ENCODE results near the gene KAZALD1.
A peak's percentile ranks its signal among the peaks of the same experiment; 100 is the strongest.

KAZALD1 gene

GRCh38 chr10:101094121-101094879, 32.5 kb downstream of the KAZALD1 start:
- no peak for DNase-seq (ENCODE audit: low read depth, low spot score)

GRCh38 chr10:101095004-101095403, 33.2 kb downstream of the KAZALD1 start:
- no peak for DNase-seq (ENCODE audit: low read depth, low spot score)

DNA sequence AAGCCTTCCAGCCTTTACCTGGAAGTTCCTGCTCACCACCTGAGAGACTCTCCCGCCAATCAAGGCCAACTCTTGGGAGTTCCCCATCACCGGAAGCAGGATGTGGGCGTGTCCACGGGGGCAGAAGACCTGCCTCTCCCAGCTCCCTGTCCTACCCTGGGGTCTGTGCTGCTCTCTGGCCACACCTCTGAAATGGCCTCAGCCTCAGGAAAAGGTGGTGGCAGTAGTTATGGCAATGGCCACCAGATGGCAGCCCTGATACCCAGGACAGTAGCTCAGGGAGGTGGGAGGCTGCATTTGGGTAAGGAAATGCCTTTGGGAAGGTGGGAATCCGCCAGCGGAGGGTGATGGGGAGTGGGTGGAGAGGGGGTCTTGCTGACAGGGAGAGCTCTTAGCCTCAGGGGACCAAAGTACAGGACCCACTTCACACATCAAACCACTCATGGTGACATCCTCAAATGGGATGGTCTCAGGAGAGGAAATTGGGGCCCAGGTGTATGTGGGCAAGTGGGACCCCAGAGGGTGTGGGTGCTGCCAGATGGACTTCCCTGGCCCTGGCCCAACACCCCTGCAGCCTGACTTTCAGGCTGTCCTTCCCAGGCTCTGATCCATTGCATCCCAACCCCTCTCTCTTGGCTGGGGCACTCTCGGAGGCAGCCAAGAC, 33.9 kb downstream of the KAZALD1 start:
- DNase-seq (ENCODE audit: low read depth, low spot score), result peak; percentile 30

- DNase-seq (ENCODE audit: low read depth, low spot score), result no peak
Measured at GRCh38 chr10:101096378-101096777, 34.6 kb downstream of the KAZALD1 start.

- DNase-seq (ENCODE audit: low read depth, low spot score), result no peak
Measured at GRCh38 chr10:101097881-101098280, 36.1 kb downstream of the KAZALD1 start.

GRCh38 chr10:101099901-101100300, 38.1 kb downstream of the KAZALD1 start:
- no peak for DNase-seq (ENCODE audit: low read depth, low spot score)

DNA sequence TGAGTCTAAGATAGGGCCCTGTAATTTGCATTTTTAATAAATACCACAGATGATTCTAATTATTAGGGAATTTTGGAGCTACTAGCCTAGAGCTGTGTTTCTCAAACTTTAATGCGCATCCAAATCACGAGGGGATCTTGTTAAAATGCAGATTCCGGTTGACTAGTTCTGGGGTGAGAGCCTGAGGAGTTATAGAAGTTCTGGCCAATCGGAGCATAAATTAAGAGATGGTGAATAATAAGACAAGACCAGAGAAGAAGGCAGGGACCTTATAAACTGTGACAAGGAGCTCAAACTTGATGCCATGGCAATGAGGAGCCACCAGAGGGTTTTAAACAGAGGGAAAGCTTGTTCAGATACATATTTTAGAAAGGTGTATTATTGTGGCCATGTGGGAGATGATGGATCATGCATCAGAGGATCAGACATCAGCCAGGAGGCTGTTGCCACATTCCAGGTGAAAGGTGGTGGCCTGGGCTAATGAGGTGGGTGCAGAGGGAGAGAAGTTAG, 39.6 kb downstream of the KAZALD1 start:
- no peak for DNase-seq (ENCODE audit: low read depth, low spot score)

GRCh38 chr10:101103430-101103829, 41.6 kb downstream of the KAZALD1 start:
- no peak for DNase-seq (ENCODE audit: low read depth, low spot score)

DNA sequence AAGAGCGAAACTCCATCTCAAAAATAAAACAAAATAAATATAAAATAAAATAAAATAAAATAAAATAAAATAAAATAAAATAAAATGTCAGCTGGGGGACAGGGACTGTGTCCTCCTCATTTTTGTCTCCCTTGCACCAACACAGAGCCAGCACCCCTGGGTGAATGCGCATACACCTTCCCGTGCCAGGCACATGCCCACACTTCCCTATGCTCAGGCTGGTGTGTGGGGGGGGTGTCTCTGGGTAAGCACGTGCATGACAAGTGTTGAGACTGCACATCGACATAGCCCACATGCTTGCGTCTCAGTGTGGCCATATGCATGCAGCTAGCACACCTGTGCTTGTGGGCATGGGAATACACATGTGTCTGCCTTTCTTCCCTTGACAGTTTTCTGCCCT, 44.6 kb downstream of the KAZALD1 start:
- DNase-seq (ENCODE audit: low read depth, low spot score), result no peak

GRCh38 chr10:101107771-101108170, 46.0 kb downstream of the KAZALD1 start:
- DNase-seq (ENCODE audit: low read depth, low spot score), result no peak

- DNase-seq (ENCODE audit: low read depth, low spot score), result no peak
Measured at GRCh38 chr10:101110856-101111523, 49.2 kb downstream of the KAZALD1 start.

- no peak for DNase-seq (ENCODE audit: low read depth, low spot score)
Measured at GRCh38 chr10:101111547-101111946, 49.8 kb downstream of the KAZALD1 start.

DNA sequence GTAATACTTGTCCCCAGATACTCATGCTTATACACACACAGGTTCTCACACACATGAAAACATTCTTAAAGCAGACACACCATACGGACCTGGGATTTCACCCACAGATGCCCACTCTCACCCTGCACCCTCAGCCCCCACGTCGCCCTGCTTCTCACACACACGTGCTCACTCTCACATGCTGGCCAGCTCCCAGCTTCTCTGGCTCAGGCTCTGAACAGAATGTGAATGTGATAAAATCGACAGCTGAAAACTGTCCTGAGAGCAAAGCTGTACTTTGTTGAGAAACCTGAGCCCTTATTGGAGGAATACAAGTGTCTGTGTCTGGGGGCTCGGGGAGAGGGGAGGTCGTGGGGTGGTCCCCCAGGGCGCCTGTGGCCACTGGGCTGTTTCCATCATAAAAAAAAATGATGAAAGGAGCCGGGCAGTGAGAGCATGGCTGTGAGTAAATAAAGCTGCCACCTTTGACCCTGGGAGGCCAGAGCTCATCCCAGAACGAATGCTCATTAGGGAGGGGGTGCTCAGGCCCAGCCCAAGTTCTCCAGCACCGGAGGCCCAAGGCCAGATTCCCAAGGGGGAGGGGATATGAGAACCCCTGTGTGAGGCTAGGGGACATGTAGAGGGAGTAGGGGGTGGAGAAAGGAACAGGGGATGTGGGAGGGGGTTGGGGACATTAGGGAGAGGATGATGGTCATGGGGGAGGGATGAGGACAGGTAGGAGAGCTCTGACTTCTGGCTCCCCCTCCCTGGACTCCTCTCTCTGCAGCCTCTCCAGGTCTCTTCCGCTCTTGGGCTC, 51.2 kb downstream of the KAZALD1 start:
- no peak for DNase-seq (ENCODE audit: low read depth, low spot score)

GRCh38 chr10:101113890-101114403, 52.2 kb downstream of the KAZALD1 start:
- DNase-seq (ENCODE audit: low read depth, low spot score), result no peak

GRCh38 chr10:101114646-101115045, 52.9 kb downstream of the KAZALD1 start:
- DNase-seq (ENCODE audit: low read depth, low spot score), result no peak

All from activated CD4-positive, CD25-positive, alpha-beta regulatory T cell treated with anti-CD3 and anti-CD28 coated beads, Interleukin-2, amount 50 U/mL, for 16 hours (primary cell).